Transverse colon (tissue), 3 donors: ENCODE measurements around the gene COG2.
"Not testable (repeated sequence)": the region's sequence is repeated elsewhere in the genome, so short reads cannot be mapped to it uniquely, and the experiment has no call there.

Experiments used
- POLR2A ChIP-seq: fragments of 450-650 bp; IDR thresholded peaks from one replicate; pipeline ENCODE4 v1.6.1; 2016; ENCODE audit warnings: antibody characterized with exemption, mild to moderate bottlenecking, moderate library complexity
- TF ChIP-seq, protein P1 (sequence below), 5 experiments: fragments of 200-600 bp in 3 of 5; fragments of 450-650 bp in 2 of 5; sonication (generic) in 3 of 5; IDR thresholded peaks; 1 replicate in 2 of 5; 2 replicates in 3 of 5; pipeline ENCODE4 v1.5.1; 2016 to 2017; ENCODE audit warnings: antibody characterized with exemption in 5 of 5, inconsistent platforms in 3 of 5, mild to moderate bottlenecking in 2 of 5, moderate library complexity in 1 of 5

DNA sequence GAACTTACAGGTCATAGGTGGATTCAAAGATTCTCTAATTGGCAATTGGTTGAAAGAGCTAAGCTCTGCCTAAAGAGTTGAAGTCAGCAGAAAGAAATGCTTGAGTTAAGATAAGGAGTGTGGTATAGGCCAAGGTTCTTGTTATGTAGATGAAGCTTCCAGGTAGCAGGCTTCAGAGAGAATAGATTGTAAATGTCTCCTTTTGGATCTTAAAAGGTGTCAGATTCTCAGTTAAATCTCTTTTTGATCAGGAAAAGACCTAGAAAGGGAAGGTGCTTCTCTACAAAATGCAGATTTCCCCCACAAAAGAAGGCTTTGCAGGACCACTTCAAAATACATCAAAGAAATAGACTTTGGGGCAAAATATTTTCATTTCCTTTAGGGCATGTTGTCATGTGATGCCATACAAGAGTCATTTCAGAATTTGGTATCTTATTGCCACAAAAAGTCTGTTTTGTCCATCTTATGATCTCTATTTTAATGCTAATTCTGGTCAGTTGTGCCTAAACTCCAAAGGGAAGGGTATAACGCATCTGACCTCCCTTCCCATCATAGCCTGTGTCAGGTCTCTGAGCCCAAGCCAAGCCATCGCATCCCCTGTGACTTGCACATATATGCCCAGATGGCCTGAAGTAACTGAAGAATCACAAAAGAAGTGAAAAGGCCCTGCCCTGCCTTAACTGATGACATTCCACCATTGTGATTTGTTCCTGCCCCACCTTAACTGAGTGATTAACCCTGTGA, 41.5 kb upstream of the COG2 start:
- TF ChIP-seq, protein P1, sequence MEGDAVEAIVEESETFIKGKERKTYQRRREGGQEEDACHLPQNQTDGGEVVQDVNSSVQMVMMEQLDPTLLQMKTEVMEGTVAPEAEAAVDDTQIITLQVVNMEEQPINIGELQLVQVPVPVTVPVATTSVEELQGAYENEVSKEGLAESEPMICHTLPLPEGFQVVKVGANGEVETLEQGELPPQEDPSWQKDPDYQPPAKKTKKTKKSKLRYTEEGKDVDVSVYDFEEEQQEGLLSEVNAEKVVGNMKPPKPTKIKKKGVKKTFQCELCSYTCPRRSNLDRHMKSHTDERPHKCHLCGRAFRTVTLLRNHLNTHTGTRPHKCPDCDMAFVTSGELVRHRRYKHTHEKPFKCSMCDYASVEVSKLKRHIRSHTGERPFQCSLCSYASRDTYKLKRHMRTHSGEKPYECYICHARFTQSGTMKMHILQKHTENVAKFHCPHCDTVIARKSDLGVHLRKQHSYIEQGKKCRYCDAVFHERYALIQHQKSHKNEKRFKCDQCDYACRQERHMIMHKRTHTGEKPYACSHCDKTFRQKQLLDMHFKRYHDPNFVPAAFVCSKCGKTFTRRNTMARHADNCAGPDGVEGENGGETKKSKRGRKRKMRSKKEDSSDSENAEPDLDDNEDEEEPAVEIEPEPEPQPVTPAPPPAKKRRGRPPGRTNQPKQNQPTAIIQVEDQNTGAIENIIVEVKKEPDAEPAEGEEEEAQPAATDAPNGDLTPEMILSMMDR (IDR thresholded peaks at IDR 0.05): not testable (repeated sequence)
- TF ChIP-seq POLR2A: not testable (repeated sequence)
